ENCODE data around the gene C1D.

C1D gene

GRCh38 chr2:68039317-68039716 is 23.5 kb downstream of the C1D start:
- Histone ChIP-seq H3K79me2 (ENCODE audit: insufficient read depth, low read length) (no peaks in the 10 kb centered on the region), H3F3A (ENCODE audit: low read depth) (0 out of 2 replicates have a peak, but pooled peaks cover 3% of the 10 kb centered on the region), H3K4me3 (ENCODE audit: low read length, poor library complexity, severe bottlenecking) (no peak overlapping the region), H4K20me1 (ENCODE audit: insufficient read depth, low read length, poor library complexity, severe bottlenecking) (peaks cover 6% of the 10 kb centered on the region), H2AFZ (ENCODE audit: low read length) (no peak overlapping the region), H3K9ac (ENCODE audit: low read depth, low read length, poor library complexity, severe bottlenecking) (no peak overlapping the region), H3K9me3 (ENCODE audit: insufficient read depth, low read depth, low read length) (no peaks in the 10 kb centered on the region), H3K9me2 (replicated peaks; ENCODE audit: low read depth, low read length) (no peaks in the 10 kb centered on the region), H3K27me3 (ENCODE audit: insufficient read depth, low read length, poor library complexity, severe bottlenecking) (no peaks in the 10 kb centered on the region), H3K4me2 (ENCODE audit: low read depth, low read length, poor library complexity, severe bottlenecking) (no peak overlapping the region), H3K4me1 (ENCODE audit: insufficient read depth, low read length, poor library complexity, severe bottlenecking) (no peaks in the 10 kb centered on the region), H3K36me3 (ENCODE audit: insufficient read depth, low read length) (peaks cover 19% of the 10 kb centered on the region; the same call in 1 of the 2 replicates)
- TF ChIP-seq CTCF (conservative IDR thresholded peaks at IDR 0.05; ENCODE audit: low read length) (no peak), EZH2phosphoT487 (IDR thresholded peaks at IDR 0.05; ENCODE audit: borderline replicate concordance) (no peak)

GRCh38 chr2:68032702-68033101 is 30.1 kb downstream of the C1D start:
- no peaks in the 10 kb centered on the region for H3F3A ChIP-seq (ENCODE audit: low read depth)
- no peaks in the 10 kb centered on the region for H3K27me3 ChIP-seq (ENCODE audit: insufficient read depth, low read length, poor library complexity, severe bottlenecking)
- H3K9me3 ChIP-seq (ENCODE audit: insufficient read depth, low read depth, low read length), result no peaks in the 10 kb centered on the region
- H2AFZ ChIP-seq (ENCODE audit: low read length), result no peak overlapping the region
- H3K4me1 ChIP-seq (ENCODE audit: insufficient read depth, low read length, poor library complexity, severe bottlenecking), result no peaks in the 10 kb centered on the region
- no peak overlapping the region for H3K4me3 ChIP-seq (ENCODE audit: low read length, poor library complexity, severe bottlenecking)
- no peaks in the 10 kb centered on the region for H3K79me2 ChIP-seq (ENCODE audit: insufficient read depth, low read length)
- H3K36me3 ChIP-seq (ENCODE audit: insufficient read depth, low read length), result no peaks in the 10 kb centered on the region
- H3K9me2 ChIP-seq (replicated peaks; ENCODE audit: low read depth, low read length), result no peaks in the 10 kb centered on the region
- TF ChIP-seq EZH2phosphoT487 (IDR thresholded peaks at IDR 0.05; ENCODE audit: borderline replicate concordance) (no peak), CTCF (conservative IDR thresholded peaks at IDR 0.05; ENCODE audit: low read length) (no peak)
- no peak overlapping the region for H3K9ac ChIP-seq (ENCODE audit: low read depth, low read length, poor library complexity, severe bottlenecking)
- no peak overlapping the region for H3K4me2 ChIP-seq (ENCODE audit: low read depth, low read length, poor library complexity, severe bottlenecking)
- no peaks in the 10 kb centered on the region for H4K20me1 ChIP-seq (ENCODE audit: insufficient read depth, low read length, poor library complexity, severe bottlenecking)

- Histone ChIP-seq H3K4me2 (ENCODE audit: low read depth, low read length, poor library complexity, severe bottlenecking) (peak overlapping the region; percentile 28), H3K9me2 (replicated peaks; ENCODE audit: low read depth, low read length) (no peaks in the 10 kb centered on the region), H3K36me3 (ENCODE audit: insufficient read depth, low read length) (no peaks in the 10 kb centered on the region), H3K9me3 (ENCODE audit: insufficient read depth, low read depth, low read length) (no peaks in the 10 kb centered on the region), H3F3A (ENCODE audit: low read depth) (no peaks in the 10 kb centered on the region), H3K4me1 (ENCODE audit: insufficient read depth, low read length, poor library complexity, severe bottlenecking) (no peaks in the 10 kb centered on the region), H3K27me3 (ENCODE audit: insufficient read depth, low read length, poor library complexity, severe bottlenecking) (no peaks in the 10 kb centered on the region), H3K4me3 (ENCODE audit: low read length, poor library complexity, severe bottlenecking) (peak overlapping the region; percentile 27), H4K20me1 (ENCODE audit: insufficient read depth, low read length, poor library complexity, severe bottlenecking) (no peaks in the 10 kb centered on the region), H2AFZ (ENCODE audit: low read length) (peak overlapping the region; percentile 83), H3K79me2 (ENCODE audit: insufficient read depth, low read length) (no peaks in the 10 kb centered on the region), H3K9ac (ENCODE audit: low read depth, low read length, poor library complexity, severe bottlenecking) (peak overlapping the region; percentile 28)
- peak; percentile 87 for TF ChIP-seq CTCF (conservative IDR thresholded peaks at IDR 0.05; ENCODE audit: low read length)
- TF ChIP-seq EZH2phosphoT487 (IDR thresholded peaks at IDR 0.05; ENCODE audit: borderline replicate concordance), result no peak
Observed at GRCh38 chr2:68031542-68032160, 31.2 kb downstream of the C1D start.
